Vagina (tissue), 2 donors: ENCODE results near the gene MID1. TPM values are rescaled to one million over a fixed set of nuclear protein-coding genes. Genes with fewer than 3 reads are reported as not detected.

Experiments used
- DNase-seq, 2 donors: peaks; one replicate each; pipeline ENCODE4 v3.0.0-alpha.2; 2017; ENCODE audit errors: extremely low spot score in 2 of 2
- H3K27ac ChIP-seq: fragments of 200-600 bp; sonication (generic); one replicate; pipeline ENCODE4 v1.5.1; 2019
- H3K27me3 ChIP-seq: fragments of 200-600 bp; sonication (generic); one replicate; pipeline ENCODE4 v1.5.1; 2019
- H3K36me3 ChIP-seq, 2 donors: fragments of 200-600 bp; sonication (generic); one replicate each; pipeline ENCODE4 v1.5.1; 2017 to 2019
- H3K4me1 ChIP-seq: fragments of 200-600 bp; sonication (generic); one replicate; pipeline ENCODE4 v1.5.1; 2019
- H3K4me3 ChIP-seq, 2 donors: fragments of 200-600 bp; sonication (generic); 1 replicate in 1 of 2; 2 replicates in 1 of 2; pipeline ENCODE4 v1.5.1; 2016 to 2019
- H3K9me3 ChIP-seq: fragments of 200-600 bp; sonication (generic); one replicate; pipeline ENCODE4 v1.5.1; 2019
- CTCF ChIP-seq, 3 experiments: fragments of 450-650 bp in 2 of 3; fragments of 200-600 bp in 1 of 3; sonication (generic) in 1 of 3; IDR thresholded peaks; one replicate each; pipeline ENCODE4 v1.5.1; 2017 to 2019; ENCODE audit warnings: antibody characterized with exemption in 3 of 3, mild to moderate bottlenecking in 2 of 3, moderate library complexity in 2 of 3
- POLR2A ChIP-seq, 2 donors: fragments of 450-650 bp; IDR thresholded peaks; one replicate each; pipeline ENCODE4 v1.6.1; 2017; ENCODE audit warnings: antibody characterized with exemption in 2 of 2, mild to moderate bottlenecking in 2 of 2, moderate library complexity in 2 of 2
- POLR2AphosphoS5 ChIP-seq, 2 donors: sonication (generic); formaldehyde crosslinking; IDR thresholded peaks; one replicate each; pipeline ENCODE4 v1.9.0; 2017; ENCODE audit warnings: antibody characterized with exemption in 2 of 2, mild to moderate bottlenecking in 2 of 2, low read depth in 1 of 2; ENCODE audit not compliant: insufficient read depth in 1 of 2
- intact Hi-C: fragments of 100-400 bp; cut with DNase I; formaldehyde crosslinking; loops from one replicate; pipeline ENCODE4 v1.15.1; 2023
- total RNA-seq: library from RNA; depleted of rRNA; stranded (reverse); fragments of >200 nt; gene quantifications from one replicate; pipeline ENCODE4 v1.2.3, GENCODE V29; 2016

Gene MID1
- total RNA-seq, 1 donor from 2014 or later, result 16.2 TPM

DNA sequence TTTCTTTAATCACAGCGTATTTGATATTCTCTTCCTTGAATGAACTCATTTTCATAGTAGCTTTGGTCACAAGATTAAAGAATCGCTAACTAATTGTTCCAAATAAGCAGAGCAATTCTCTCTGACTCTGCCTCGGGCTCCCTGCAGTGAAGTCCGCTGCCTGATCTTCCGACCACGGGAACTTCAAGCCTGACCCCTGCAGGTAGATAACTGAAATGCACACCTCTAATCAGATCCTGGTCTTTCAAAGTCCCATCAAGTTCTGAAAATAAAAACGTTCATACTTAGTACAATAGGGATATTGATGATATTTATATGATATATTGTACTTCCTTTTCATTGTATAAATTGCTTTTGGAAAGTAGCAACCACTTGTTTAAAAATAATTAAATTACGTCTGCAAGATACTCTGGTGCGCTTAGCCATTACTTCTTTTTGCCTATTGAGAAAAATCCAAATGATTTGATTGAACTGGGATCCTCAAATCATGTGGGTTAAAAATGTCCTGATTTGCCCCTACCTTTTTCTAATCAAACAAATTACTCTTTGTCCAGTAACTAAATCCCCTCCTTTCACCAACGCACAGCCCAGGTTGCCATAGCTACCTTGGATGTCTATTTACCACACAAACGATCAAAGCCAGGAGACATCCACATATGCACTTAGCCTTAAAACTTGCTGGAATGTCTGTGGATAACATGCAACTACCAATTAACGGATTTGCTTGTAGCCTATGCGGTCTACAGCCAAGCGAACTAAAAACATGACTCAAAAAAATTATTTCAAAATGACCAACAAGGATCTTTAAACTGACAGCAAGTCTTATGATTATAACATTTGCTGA, 4.2 kb downstream of the MID1 start:
- TF ChIP-seq CTCF (IDR thresholded peaks at IDR 0.05) (peak; percentile 4 to 58 (median 36)), POLR2A (IDR thresholded peaks at IDR 0.05) (no peak)
- Histone ChIP-seq H3K27ac (no peak overlapping the region), H3K4me1 (peaks cover 14% of the 10 kb centered on the region), H3K4me3 (no peak overlapping the region), H3K9me3 (no peaks in the 10 kb centered on the region), H3K36me3 (no peaks in the 10 kb centered on the region), H3K27me3 (no peaks in the 10 kb centered on the region)
- intact Hi-C loops, result no loop called here
- DNase-seq, result no peak

GRCh38 chrX:10612215-10612614, 8.2 kb downstream of the MID1 start:
- Histone ChIP-seq H3K4me1 (peaks cover 2% of the 10 kb centered on the region), H3K9me3 (no peaks in the 10 kb centered on the region), H3K4me3 (no peak overlapping the region), H3K36me3 (no peaks in the 10 kb centered on the region), H3K27me3 (no peaks in the 10 kb centered on the region), H3K27ac (peak overlapping the region; percentile 13)
- intact Hi-C loops, result no loop called here
- TF ChIP-seq POLR2A (IDR thresholded peaks at IDR 0.05) (no peak), POLR2AphosphoS5 (IDR thresholded peaks at IDR 0.05; ENCODE audit: insufficient read depth in 1 of 2, low read depth in 1 of 2) (no peak), CTCF (IDR thresholded peaks at IDR 0.05) (no peak)
- DNase-seq, result no peak

DNA sequence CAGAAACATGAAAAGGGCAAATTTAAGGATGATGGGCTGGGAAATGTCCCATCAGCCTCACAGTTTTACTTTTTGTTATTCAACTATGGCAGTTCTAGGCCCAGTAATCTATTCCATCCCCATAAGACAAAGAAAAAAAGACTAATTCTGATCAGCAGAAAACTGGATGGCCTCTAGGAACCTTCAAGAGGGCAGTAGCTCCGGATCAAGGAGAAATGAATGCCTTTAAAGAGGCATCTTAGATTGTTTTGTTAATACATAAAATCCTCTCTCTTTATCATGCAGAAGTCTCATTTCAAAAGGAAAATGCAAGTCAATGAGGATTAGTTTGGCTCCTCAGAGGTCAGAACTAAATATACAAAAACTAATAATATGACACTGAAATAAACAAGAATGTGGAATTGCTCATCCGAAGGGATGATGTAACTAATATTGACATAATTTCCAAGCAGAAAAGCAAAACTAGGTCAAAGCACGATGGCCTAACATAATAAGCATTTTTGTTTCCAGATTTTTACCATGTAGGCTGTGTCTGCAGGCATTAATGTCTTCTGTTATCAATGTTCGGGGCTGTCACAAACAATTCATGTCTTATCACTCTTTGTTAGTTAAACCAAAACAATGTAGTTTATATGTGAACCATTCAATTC, 8.8 kb downstream of the MID1 start:
- no peaks in the 10 kb centered on the region for H3K27me3 ChIP-seq
- H3K4me1 ChIP-seq, result no peaks in the 10 kb centered on the region
- H3K27ac ChIP-seq, result peak overlapping the region; percentile 5
- no peaks in the 10 kb centered on the region for H3K36me3 ChIP-seq
- H3K4me3 ChIP-seq, result no peak overlapping the region
- no peaks in the 10 kb centered on the region for H3K9me3 ChIP-seq
- TF ChIP-seq POLR2A (IDR thresholded peaks at IDR 0.05), result no peak
- TF ChIP-seq POLR2AphosphoS5 (IDR thresholded peaks at IDR 0.05; ENCODE audit: insufficient read depth in 1 of 2, low read depth in 1 of 2), result no peak
- no peak for TF ChIP-seq CTCF (IDR thresholded peaks at IDR 0.05)
- intact Hi-C loops, result no loop called here
- no peak for DNase-seq

DNA sequence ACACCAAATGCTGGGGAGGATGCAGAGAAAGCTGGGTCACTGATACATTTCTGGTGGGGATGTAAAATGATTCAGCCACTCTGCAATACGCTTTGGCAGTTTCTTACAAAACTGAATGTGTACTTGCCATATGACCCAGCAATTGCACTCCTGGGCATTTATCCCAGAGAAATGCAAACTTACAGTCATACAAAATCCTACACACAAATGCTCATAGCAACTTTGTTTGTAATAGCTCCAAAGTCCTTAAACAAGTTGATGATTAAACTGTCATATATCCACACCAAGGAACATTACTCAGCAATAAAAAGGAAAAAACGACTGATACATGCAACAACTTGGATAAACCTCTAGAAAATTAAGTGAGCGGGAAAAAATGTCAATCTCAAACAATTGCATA, 12.3 kb downstream of the MID1 start:
- Histone ChIP-seq H3K27me3 (no peaks in the 10 kb centered on the region), H3K4me1 (no peaks in the 10 kb centered on the region), H3K9me3 (no peaks in the 10 kb centered on the region), H3K4me3 (no peak overlapping the region), H3K36me3 (no peaks in the 10 kb centered on the region), H3K27ac (no peak overlapping the region)
- DNase-seq, result no peak
- intact Hi-C loops, result no loop called here
- TF ChIP-seq CTCF (IDR thresholded peaks at IDR 0.05) (no peak), POLR2A (IDR thresholded peaks at IDR 0.05) (no peak), POLR2AphosphoS5 (IDR thresholded peaks at IDR 0.05; ENCODE audit: insufficient read depth in 1 of 2, low read depth in 1 of 2) (no peak)

GRCh38 chrX:10607233-10607632, 13.2 kb downstream of the MID1 start:
- TF ChIP-seq CTCF (IDR thresholded peaks at IDR 0.05), result no peak
- no peak for TF ChIP-seq POLR2AphosphoS5 (IDR thresholded peaks at IDR 0.05; ENCODE audit: insufficient read depth in 1 of 2, low read depth in 1 of 2)
- TF ChIP-seq POLR2A (IDR thresholded peaks at IDR 0.05), result no peak
- DNase-seq, result no peak
- no peaks in the 10 kb centered on the region for H3K9me3 ChIP-seq
- H3K27ac ChIP-seq, result no peak overlapping the region
- no peaks in the 10 kb centered on the region for H3K36me3 ChIP-seq
- no peak overlapping the region for H3K4me3 ChIP-seq
- H3K27me3 ChIP-seq, result no peaks in the 10 kb centered on the region
- intact Hi-C loops, result no loop called here
- no peaks in the 10 kb centered on the region for H3K4me1 ChIP-seq
